H1 (cell line): ENCODE data around the gene ADAMTS3. TPM values are rescaled to one million over a fixed set of nuclear protein-coding genes. Genes with fewer than 3 reads are reported as not detected.

Experiments
- BACH1 ChIP-seq: IDR thresholded peaks from 2 replicates; pipeline ENCODE4 v1.6.1; 2012; ENCODE audit warnings: low read length, improper control_type of control experiment
- CHD1 ChIP-seq: IDR thresholded peaks from 2 replicates; pipeline ENCODE4 v1.6.1; 2012; ENCODE audit warnings: low read depth, low read length, improper control_type of control experiment
- CHD7 ChIP-seq: fragments of 300-600 bp; sonication (generic); IDR thresholded peaks from 2 replicates; pipeline ENCODE4 v1.7.1; 2012; ENCODE audit warnings: low read length, moderate library complexity, mild to moderate bottlenecking, inconsistent platforms; ENCODE audit not compliant: insufficient replicate concordance
- CREB1 ChIP-seq: IDR thresholded peaks from 2 replicates; pipeline ENCODE4 v1.6.1; 2012; ENCODE audit warnings: inconsistent platforms
- FOSL1 ChIP-seq: IDR thresholded peaks from 2 replicates; pipeline ENCODE4 v1.6.1; 2011; ENCODE audit warnings: mild to moderate bottlenecking, low read depth, low read length, moderate library complexity; ENCODE audit not compliant: insufficient read depth
- GABPA ChIP-seq: IDR thresholded peaks from 2 replicates; pipeline ENCODE4 v1.6.1; 2011; ENCODE audit warnings: mild to moderate bottlenecking, low read length, moderate library complexity, borderline replicate concordance; ENCODE audit not compliant: insufficient read depth
- GTF2F1 ChIP-seq: IDR thresholded peaks from 2 replicates; pipeline ENCODE4 v1.6.1; 2012; ENCODE audit warnings: low read depth, low read length, improper control_type of control experiment, borderline replicate concordance
- POLR2AphosphoS5 ChIP-seq: IDR thresholded peaks from 2 replicates; pipeline ENCODE4 v1.6.1; 2011; ENCODE audit warnings: low read depth, low read length
- SIRT6 ChIP-seq: IDR thresholded peaks from one replicate; pipeline ENCODE4 v1.7.1; 2012; ENCODE audit warnings: low read length, inconsistent platforms
- TAF7 ChIP-seq: optimal IDR thresholded peaks from 2 replicates; pipeline ENCODE3; 2011; ENCODE audit warnings: low read depth, mild to moderate bottlenecking, inconsistent platforms, low read length, moderate library complexity, borderline replicate concordance
- polyA plus RNA-seq, 7 experiments: library from polyadenylated mRNA; depleted of rRNA in 3 of 7; stranded (reverse) in 5 of 7; unstranded in 2 of 7; fragments of >200 nt in 5 of 7; fragments of 200-250 nt in 2 of 7; gene quantifications; 1 replicate in 5 of 7; 2 replicates in 1 of 7; 4 replicates in 1 of 7; pipeline versions ENCODE4 v1.2.1 to v1.2.3, GENCODE V29; 2011 to 2013; ENCODE audit warnings: missing spikeins in 2 of 7, mixed read lengths in 2 of 7
- total RNA-seq: library from RNA; stranded (reverse); fragmentation: NEBNext Ultra II Directional; extraction: Animal tissue kit (Norgen Biotek cat#: 25700); gene quantifications from 2 replicates; pipeline ENCODE4 v1.2.1, GENCODE V29; 2021

ADAMTS3 gene
- total and polyA plus RNA-seq, 2 of the 8 experiments (the other 6 are each of a cell fraction or from before 2014, with no cell fraction given) = 1.3 to 3.4 TPM

- TF ChIP-seq CHD7 (no peak), CREB1 (no peak), TAF7 (no peak), GABPA (no peak), FOSL1 (no peak), POLR2AphosphoS5 (no peak), BACH1 (no peak), GTF2F1 (no peak), SIRT6 (no peak), CHD1 (no peak)
Observed at GRCh38 chr4:72484981-72485380, 84.0 kb downstream of the ADAMTS3 start (continued).
